Measurements from ENCODE around the gene CDHR5.
A peak's percentile ranks its signal among the peaks of the same experiment; 100 is the strongest.
"Not testable (repeated sequence)": the region's sequence is repeated elsewhere in the genome, so short reads cannot be mapped to it uniquely, and the experiment has no call there.

CDHR5 gene

DNA sequence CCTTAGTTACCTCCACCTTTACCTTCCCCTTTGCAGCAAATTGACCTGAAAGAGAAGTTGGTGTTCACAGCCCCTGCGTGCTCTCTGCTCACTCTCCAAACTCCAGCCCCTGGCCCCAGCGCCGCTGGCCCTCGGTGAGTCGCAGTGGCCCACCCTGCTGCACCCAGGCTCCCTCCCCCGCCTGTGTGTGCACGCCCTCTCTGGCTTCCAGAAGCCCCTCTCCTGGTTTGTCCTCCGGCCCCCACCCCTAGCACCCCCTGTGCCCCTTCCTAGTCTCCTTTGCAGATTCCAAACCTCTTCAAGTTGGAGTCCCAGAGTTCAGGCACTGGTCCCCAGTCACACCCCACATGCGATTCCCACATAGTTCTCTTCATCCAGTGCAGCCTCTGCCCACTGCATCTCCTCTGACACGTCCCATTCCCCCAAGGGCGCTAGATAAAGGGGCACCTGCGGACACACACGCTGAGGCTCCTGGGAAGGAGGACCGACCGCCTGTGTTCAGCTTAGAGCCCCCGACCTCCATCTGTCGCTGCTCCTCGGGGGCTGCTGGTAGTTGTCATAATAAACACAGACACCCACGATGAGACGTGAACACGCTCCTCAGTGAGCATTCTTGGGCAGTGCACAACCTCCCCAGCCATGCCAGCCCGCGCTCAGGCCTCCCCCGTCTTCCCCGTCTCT, 50.0 kb downstream of the CDHR5 start:
- H3K36me3 ChIP-seq (ENCODE audit: control insufficient read depth, insufficient read depth, low read length) = no peaks in the 10 kb centered on the region
- peaks cover 7% of the 10 kb centered on the region for H3K27me3 ChIP-seq (ENCODE audit: control insufficient read depth, insufficient read depth, low read length)
- H3K4me1 ChIP-seq (ENCODE audit: control insufficient read depth, insufficient read depth, low read length) = peaks cover 11% of the 10 kb centered on the region
- H3K9ac ChIP-seq (ENCODE audit: low read depth, low read length) = no peak overlapping the region
- peak overlapping the region; percentile 78 for H3K4me3 ChIP-seq (ENCODE audit: low read depth, low read length)
- no peaks in the 10 kb centered on the region for H3K9me3 ChIP-seq (ENCODE audit: control insufficient read depth, insufficient read depth, low read length)

DNA sequence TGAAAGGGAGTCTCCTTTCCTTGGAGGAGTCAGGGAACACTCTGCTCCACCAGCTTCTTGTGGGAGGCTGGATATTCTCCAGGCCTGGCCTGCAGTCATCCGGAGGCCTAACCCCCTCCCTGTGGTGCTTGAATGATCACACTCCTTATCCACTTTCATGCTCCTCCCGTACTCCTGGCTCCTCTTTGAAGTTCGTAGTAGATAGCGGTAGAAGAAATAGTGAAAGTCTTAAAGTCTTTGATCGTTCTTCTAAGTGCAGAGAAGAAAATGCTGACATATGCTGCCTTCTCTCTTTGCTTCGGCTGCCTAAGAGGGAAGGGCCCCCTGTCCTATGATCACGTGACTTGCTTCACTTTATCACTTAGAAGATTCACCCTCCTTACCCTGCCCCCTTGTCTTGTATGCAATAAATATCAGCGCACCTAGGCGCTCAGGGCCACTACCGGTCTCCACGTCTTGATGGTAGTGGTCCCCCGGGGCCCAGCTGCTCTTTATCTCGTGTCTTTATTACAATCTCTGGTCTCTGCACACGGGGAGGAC, 50.7 kb downstream of the CDHR5 start:
- not testable (repeated sequence) for H3K9ac ChIP-seq (ENCODE audit: low read depth, low read length); H3K9me3 ChIP-seq (ENCODE audit: control insufficient read depth, insufficient read depth, low read length); H3K36me3 ChIP-seq (ENCODE audit: control insufficient read depth, insufficient read depth, low read length); H3K27me3 ChIP-seq (ENCODE audit: control insufficient read depth, insufficient read depth, low read length)
- Histone ChIP-seq H3K4me3 (ENCODE audit: low read depth, low read length) (peak overlapping the region; percentile 78), H3K4me1 (ENCODE audit: control insufficient read depth, insufficient read depth, low read length) (peaks cover 11% of the 10 kb centered on the region)

DNA sequence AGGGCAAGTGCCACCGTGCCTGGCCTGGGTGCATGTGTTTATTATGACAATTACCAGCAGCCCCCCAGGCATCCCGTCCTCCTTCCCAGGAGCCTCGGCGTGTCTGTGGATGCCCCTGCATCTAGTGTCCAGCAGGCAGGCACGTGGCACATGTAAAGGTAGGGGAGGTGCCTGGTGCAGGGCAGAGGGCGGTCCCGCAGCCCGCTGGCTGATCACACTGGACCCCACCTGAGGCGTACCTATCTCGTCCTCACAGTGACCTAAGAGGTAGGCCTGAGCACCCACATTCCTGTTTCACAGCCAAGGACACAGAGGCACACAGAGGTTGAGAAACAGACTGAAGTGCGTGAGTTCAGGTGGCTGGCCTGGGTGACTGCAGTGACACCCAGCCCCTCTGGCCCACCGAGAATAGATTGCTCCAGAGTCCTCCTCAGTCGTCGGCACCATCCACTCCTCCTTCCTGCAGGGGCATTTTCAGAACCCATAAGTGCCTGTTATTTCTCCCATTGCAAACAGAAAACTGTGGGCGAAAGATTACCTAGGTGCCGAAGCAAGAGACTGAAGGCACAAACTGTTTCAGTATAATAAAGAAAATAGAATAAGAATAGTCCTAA, 51.5 kb downstream of the CDHR5 start:
- Histone ChIP-seq H3K9ac (ENCODE audit: low read depth, low read length) (no peak overlapping the region), H3K4me3 (ENCODE audit: low read depth, low read length) (no peak overlapping the region), H3K4me1 (ENCODE audit: control insufficient read depth, insufficient read depth, low read length) (peaks cover 11% of the 10 kb centered on the region), H3K27me3 (ENCODE audit: control insufficient read depth, insufficient read depth, low read length) (peaks cover 8% of the 10 kb centered on the region), H3K9me3 (ENCODE audit: control insufficient read depth, insufficient read depth, low read length) (no peaks in the 10 kb centered on the region), H3K36me3 (ENCODE audit: control insufficient read depth, insufficient read depth, low read length) (no peaks in the 10 kb centered on the region)

DNA sequence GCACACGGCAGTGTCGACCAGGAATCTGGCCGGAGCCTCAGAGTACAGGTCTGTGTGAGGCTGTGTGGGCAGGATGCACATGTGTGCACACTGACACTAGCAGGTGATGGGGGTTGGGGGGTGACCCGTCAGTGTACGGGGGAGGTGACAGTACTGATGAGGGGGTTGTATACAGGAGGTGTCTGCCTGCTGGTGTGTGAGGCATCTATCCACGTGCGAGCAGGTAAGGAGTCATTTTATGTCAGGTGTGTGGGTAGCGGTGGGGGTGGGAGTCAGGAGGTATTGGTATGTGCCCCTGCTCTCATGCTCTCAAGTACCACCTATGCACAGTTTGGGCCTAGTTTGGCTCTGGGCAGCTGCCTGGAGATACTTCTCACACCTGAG, 53.0 kb downstream of the CDHR5 start:
- Histone ChIP-seq H3K27me3 (ENCODE audit: control insufficient read depth, insufficient read depth, low read length) (peaks cover 8% of the 10 kb centered on the region), H3K4me1 (ENCODE audit: control insufficient read depth, insufficient read depth, low read length) (peaks cover 10% of the 10 kb centered on the region), H3K9ac (ENCODE audit: low read depth, low read length) (no peak overlapping the region), H3K4me3 (ENCODE audit: low read depth, low read length) (peak overlapping the region; percentile 19), H3K9me3 (ENCODE audit: control insufficient read depth, insufficient read depth, low read length) (no peaks in the 10 kb centered on the region), H3K36me3 (ENCODE audit: control insufficient read depth, insufficient read depth, low read length) (no peaks in the 10 kb centered on the region)

DNA sequence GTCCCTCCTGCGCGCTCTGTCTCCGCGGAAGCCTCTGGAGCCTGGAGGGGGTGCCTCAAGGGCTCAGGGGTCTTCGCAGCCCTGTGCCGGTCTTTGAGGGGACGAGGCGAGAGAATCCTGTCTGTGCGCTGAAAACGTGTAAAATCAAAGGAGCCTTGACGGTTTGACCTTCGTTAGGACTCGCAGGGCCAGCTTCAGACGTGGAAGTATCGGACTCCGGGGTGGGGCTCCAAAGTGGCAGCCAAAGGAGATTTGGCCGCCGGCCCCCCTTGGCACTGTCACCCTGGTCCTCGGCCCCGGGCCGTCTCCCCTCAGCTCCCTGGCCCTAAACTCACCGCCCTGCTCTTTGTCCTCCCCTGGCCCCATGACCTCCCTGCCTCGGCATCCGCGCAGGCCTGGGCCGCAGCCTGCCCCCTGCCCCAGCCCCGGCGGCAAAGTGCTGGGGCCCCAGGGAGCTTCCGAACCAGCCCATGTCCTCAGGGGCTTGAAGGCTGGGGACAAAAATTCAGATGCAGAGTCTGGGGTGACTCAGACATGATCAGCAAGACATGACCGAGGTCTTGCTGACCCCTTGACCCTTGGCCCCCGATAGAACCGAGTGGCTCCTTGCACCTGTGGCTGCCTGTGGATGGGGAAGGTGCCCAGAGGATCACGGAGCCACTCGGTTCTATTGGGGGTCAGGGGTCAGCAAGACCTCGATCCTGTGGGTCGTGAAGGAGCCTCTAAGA, 55.4 kb downstream of the CDHR5 start:
- peak overlapping the region; percentile 59 for H3K4me3 ChIP-seq (ENCODE audit: low read depth, low read length)
- H3K9ac ChIP-seq (ENCODE audit: low read depth, low read length) = peak overlapping the region; percentile 60
- no peaks in the 10 kb centered on the region for H3K9me3 ChIP-seq (ENCODE audit: control insufficient read depth, insufficient read depth, low read length)

DNA sequence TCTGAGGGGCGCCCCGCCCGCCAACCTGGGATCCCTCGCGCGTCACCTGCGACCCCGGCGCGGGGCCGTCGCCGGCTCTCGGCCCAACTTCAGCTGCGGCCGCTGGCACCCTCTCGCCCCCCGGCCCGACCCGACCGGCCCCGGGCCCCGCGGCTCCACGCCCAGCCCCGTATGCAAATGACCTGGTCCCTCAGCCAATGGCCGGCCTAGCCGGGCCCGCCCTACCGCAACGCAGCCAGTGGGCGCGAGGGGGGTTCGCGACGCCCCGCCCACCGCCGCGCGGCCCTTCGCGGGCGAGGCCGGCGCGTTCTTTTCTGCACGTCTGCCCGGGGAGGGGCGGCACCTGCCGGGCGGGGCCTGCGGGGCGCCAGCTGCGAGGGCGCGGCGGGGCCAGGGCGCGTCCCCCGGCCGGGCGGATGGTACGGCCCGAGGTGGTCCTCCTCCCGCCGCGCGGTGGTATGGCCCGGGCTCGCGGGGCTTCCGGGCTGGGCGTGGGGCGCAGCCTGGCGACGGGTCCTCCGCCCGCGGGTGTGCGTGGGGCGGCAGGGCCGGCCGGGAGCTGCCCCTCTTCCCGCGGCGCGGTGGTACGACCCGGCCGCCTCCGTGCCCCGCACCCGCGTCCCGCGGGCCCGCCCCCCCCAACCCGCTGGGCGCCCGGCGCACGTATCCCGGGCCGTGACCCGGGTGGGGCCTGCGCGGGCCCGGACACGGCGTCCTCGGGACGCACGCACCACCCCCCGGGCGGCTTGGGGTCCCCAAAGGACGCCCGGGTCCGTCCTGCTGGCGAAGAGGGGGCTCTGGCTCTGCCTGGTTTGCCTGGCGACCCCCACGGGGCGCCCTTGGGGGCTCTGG, 56.2 kb downstream of the CDHR5 start:
- peaks cover 3% of the 10 kb centered on the region for H3K27me3 ChIP-seq (ENCODE audit: control insufficient read depth, insufficient read depth, low read length)
- H3K36me3 ChIP-seq (ENCODE audit: control insufficient read depth, insufficient read depth, low read length) = peaks cover 7% of the 10 kb centered on the region
- H3K4me3 ChIP-seq (ENCODE audit: low read depth, low read length) = peak overlapping the region; percentile 59
- peak overlapping the region; percentile 60 for H3K9ac ChIP-seq (ENCODE audit: low read depth, low read length)
- peaks cover 15% of the 10 kb centered on the region for H3K4me1 ChIP-seq (ENCODE audit: control insufficient read depth, insufficient read depth, low read length)
- no peaks in the 10 kb centered on the region for H3K9me3 ChIP-seq (ENCODE audit: control insufficient read depth, insufficient read depth, low read length)

More for the DNA sequence above, 55.4 kb downstream of the CDHR5 start:
- H3K4me1 ChIP-seq (ENCODE audit: control insufficient read depth, insufficient read depth, low read length) = peaks cover 15% of the 10 kb centered on the region
- H3K36me3 ChIP-seq (ENCODE audit: control insufficient read depth, insufficient read depth, low read length) = peaks cover 1% of the 10 kb centered on the region
- peaks cover 3% of the 10 kb centered on the region for H3K27me3 ChIP-seq (ENCODE audit: control insufficient read depth, insufficient read depth, low read length)

DNA sequence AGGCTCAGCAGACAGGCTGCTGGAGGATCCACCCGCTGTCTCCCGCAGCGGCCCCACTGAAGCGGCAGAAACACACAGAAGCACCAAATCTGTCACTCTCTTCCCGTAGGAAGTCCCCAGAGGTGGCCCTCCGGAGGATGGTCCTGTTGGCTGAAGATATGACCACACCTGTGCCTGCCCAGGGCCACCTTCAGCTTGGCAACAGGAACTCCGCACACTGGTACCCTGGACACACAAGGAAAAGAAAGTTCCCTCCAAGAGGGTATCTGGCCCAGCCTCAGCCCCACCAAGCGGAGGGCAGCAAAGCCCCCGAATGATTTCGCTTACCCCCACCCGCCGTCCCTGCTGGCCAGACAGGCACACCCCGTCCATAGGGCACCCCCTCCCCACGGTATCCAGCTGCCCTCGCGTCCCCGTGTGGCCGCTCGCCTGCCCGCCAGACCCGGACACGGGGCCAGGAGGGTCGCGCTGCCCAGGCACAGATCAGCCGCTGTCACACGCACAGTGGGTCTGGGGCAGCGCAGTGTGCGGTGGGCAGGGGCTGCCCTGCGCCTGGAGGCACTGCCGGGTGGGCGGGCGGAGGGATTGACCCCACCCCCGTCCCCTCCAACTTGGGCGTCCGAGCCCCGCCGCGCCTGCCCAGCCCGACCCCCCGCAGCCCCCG, 57.0 kb downstream of the CDHR5 start:
- peaks cover 14% of the 10 kb centered on the region for H3K36me3 ChIP-seq (ENCODE audit: control insufficient read depth, insufficient read depth, low read length)
- peaks cover 15% of the 10 kb centered on the region for H3K4me1 ChIP-seq (ENCODE audit: control insufficient read depth, insufficient read depth, low read length)
- peak overlapping the region; percentile 58 for H3K4me3 ChIP-seq (ENCODE audit: low read depth, low read length)
- no peaks in the 10 kb centered on the region for H3K9me3 ChIP-seq (ENCODE audit: control insufficient read depth, insufficient read depth, low read length)
- no peak overlapping the region for H3K9ac ChIP-seq (ENCODE audit: low read depth, low read length)
- H3K27me3 ChIP-seq (ENCODE audit: control insufficient read depth, insufficient read depth, low read length) = peaks cover 3% of the 10 kb centered on the region

DNA sequence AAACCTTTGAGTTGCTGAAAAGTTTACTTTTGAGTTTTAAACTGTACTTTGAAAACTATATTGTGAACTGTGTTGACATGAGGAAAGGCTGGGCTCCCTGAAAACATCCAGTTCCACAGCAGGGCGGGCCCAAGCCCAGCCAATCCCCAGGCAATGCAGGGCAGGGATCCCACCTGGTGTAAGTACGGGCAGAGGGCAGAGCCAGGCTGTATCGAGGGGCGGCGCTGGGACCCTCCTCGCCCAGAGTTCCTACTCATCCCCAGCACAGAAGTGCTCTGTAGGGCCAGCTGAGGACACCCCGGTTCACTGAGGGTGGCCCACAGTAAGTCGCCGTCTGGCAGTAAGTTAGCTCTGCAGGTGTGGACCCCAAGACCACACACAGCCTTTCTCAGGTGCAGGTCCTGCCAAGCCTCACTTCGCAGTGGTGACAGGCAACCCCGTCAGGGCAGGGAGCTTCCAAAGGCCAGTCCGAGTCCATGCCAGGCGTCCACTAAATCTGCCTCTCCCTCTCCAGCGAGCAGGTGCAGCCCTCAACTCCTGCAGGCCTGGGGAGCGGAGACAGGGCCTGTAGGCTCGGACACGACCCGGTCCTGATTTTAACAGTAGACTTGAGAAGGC, 57.6 kb downstream of the CDHR5 start:
- Histone ChIP-seq H3K4me3 (ENCODE audit: low read depth, low read length) (peak overlapping the region; percentile 58), H3K27me3 (ENCODE audit: control insufficient read depth, insufficient read depth, low read length) (peaks cover 3% of the 10 kb centered on the region), H3K4me1 (ENCODE audit: control insufficient read depth, insufficient read depth, low read length) (peaks cover 15% of the 10 kb centered on the region), H3K36me3 (ENCODE audit: control insufficient read depth, insufficient read depth, low read length) (peaks cover 21% of the 10 kb centered on the region), H3K9ac (ENCODE audit: low read depth, low read length) (no peak overlapping the region), H3K9me3 (ENCODE audit: control insufficient read depth, insufficient read depth, low read length) (no peaks in the 10 kb centered on the region)
